Uterus (tissue), 2 donors: ENCODE data around the gene MT1B.

Experiments
- POLR2A ChIP-seq, 2 donors: fragments of 450-650 bp; IDR thresholded peaks; one replicate each; pipeline ENCODE4 v1.6.1; 2016; ENCODE audit warnings: antibody characterized with exemption in 2 of 2, mild to moderate bottlenecking in 1 of 2, moderate library complexity in 1 of 2
- TF ChIP-seq, protein P1 (sequence below), 4 experiments: fragments of 200-600 bp in 2 of 4; fragments of 450-650 bp in 2 of 4; sonication (generic) in 2 of 4; IDR thresholded peaks; one replicate each; pipeline ENCODE4 v1.5.1; 2016 to 2019; ENCODE audit warnings: antibody characterized with exemption in 4 of 4, mild to moderate bottlenecking in 2 of 4, moderate library complexity in 1 of 4

DNA sequence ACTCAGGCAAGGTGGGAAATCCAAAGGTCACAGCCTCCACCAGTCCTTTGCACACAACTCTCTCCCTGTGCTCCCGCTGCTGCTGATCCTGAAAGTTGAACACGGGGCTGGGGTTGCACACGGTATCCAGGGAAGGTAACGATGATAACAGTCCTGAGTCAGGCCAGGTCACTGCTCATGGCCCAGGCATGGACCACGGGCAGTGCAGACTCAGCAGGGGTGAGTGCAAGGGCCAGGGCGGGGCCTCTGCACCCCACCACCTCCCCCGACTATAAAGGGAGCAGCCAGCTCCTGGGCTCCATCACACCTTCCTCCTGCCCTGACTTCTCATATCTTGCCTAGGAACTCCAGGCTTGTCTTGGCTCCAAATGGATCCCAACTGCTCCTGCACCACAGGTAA lies at the start of gene MT1B:
- no peak for TF ChIP-seq POLR2A (IDR thresholded peaks at IDR 0.05)
- TF ChIP-seq, protein P1, sequence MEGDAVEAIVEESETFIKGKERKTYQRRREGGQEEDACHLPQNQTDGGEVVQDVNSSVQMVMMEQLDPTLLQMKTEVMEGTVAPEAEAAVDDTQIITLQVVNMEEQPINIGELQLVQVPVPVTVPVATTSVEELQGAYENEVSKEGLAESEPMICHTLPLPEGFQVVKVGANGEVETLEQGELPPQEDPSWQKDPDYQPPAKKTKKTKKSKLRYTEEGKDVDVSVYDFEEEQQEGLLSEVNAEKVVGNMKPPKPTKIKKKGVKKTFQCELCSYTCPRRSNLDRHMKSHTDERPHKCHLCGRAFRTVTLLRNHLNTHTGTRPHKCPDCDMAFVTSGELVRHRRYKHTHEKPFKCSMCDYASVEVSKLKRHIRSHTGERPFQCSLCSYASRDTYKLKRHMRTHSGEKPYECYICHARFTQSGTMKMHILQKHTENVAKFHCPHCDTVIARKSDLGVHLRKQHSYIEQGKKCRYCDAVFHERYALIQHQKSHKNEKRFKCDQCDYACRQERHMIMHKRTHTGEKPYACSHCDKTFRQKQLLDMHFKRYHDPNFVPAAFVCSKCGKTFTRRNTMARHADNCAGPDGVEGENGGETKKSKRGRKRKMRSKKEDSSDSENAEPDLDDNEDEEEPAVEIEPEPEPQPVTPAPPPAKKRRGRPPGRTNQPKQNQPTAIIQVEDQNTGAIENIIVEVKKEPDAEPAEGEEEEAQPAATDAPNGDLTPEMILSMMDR (IDR thresholded peaks at IDR 0.05): no peak
